Mucosa of stomach (tissue), 1 donor: ENCODE results near the gene CCDC51.

Experiments
- H3K27me3 ChIP-seq: one replicate; pipeline ENCODE4 v1.7.0; 2013; ENCODE audit warnings: mild to moderate bottlenecking, low read length; ENCODE audit not compliant: control insufficient read depth, insufficient read depth
- H3K36me3 ChIP-seq: one replicate; pipeline ENCODE4 v1.7.0; 2013; ENCODE audit warnings: low read length; ENCODE audit not compliant: control insufficient read depth, insufficient read depth
- H3K4me1 ChIP-seq: one replicate; pipeline ENCODE4 v1.7.0; 2013; ENCODE audit warnings: mild to moderate bottlenecking, low read length; ENCODE audit not compliant: control insufficient read depth, insufficient read depth
- H3K4me3 ChIP-seq: one replicate; pipeline ENCODE4 v1.7.0; 2013; ENCODE audit warnings: low read length
- H3K9ac ChIP-seq: one replicate; pipeline ENCODE4 v1.7.0; 2013; ENCODE audit warnings: mild to moderate bottlenecking, low read length, moderate library complexity
- H3K9me3 ChIP-seq: one replicate; pipeline ENCODE4 v1.7.0; 2013; ENCODE audit warnings: mild to moderate bottlenecking, low read length, moderate library complexity; ENCODE audit not compliant: control insufficient read depth
- donor health status: Pancreatic carcinoma.

Gene CCDC51

DNA sequence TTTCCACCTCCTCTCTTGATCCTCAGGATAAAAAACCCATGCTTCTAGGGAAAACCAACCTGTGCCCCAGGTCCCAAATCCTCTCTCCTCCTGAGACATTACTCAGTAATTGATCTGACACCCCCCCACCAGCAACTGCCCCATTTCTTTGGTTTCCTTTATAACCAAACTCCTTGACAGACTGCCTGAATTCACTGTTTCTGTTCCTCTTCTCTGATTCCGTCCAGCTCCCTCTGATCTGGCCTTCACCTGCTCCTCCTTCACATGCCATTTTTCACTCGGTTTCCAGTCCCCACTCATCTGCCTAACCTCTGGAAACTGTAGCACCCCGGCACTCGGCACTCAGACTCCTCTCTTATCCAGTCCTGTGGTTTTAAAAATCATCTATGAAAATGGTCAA lies 2.1 kb downstream of the CCDC51 start:
- Histone ChIP-seq H3K4me1 (peaks cover 37% of the 10 kb centered on the region), H3K36me3 (no peaks in the 10 kb centered on the region), H3K27me3 (no peaks in the 10 kb centered on the region), H3K4me3 (no peak overlapping the region), H3K9me3 (no peaks in the 10 kb centered on the region), H3K9ac (no peak overlapping the region)

DNA sequence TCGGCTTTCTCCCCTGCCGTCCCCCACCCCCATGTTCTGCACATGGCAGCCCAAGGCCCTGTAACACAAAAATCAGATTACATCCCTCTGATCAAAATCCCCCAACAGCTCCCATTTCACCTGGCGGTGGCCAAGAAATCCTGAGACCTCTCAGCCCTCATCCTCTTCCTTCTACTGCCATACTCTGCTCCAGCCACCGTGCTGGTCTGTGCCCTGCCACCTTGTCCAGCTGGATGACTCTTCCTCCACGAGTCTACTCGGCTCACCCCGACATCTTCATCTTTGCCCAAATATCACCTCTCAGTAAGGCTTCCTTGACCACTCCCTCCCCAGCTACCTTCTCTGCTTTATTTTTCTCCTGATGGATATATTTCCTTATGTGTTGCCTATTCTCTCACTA lies 3.1 kb downstream of the CCDC51 start:
- H3K27me3 ChIP-seq: no peaks in the 10 kb centered on the region
- H3K4me3 ChIP-seq: no peak overlapping the region
- no peaks in the 10 kb centered on the region for H3K36me3 ChIP-seq
- no peak overlapping the region for H3K9ac ChIP-seq
- peaks cover 39% of the 10 kb centered on the region for H3K4me1 ChIP-seq
- H3K9me3 ChIP-seq: no peaks in the 10 kb centered on the region

DNA sequence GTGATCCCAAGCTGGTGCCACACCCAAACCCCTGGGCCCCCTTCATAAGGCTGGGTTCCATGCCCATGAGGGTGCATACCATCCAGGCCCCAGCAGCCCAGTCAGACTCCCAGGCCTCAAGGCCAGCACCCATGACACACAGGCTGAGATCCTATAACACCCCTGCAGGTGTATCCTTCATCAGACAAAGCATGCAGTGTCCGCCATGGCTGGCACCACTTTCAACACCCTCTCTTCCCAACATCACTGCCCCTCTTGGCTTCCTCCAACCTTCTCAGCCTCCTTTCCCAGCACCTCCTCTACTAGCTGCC lies 3.5 kb downstream of the CCDC51 start:
- Histone ChIP-seq H3K36me3 (no peaks in the 10 kb centered on the region), H3K9ac (no peak overlapping the region), H3K9me3 (no peaks in the 10 kb centered on the region), H3K27me3 (no peaks in the 10 kb centered on the region), H3K4me1 (peaks cover 35% of the 10 kb centered on the region), H3K4me3 (no peak overlapping the region)

DNA sequence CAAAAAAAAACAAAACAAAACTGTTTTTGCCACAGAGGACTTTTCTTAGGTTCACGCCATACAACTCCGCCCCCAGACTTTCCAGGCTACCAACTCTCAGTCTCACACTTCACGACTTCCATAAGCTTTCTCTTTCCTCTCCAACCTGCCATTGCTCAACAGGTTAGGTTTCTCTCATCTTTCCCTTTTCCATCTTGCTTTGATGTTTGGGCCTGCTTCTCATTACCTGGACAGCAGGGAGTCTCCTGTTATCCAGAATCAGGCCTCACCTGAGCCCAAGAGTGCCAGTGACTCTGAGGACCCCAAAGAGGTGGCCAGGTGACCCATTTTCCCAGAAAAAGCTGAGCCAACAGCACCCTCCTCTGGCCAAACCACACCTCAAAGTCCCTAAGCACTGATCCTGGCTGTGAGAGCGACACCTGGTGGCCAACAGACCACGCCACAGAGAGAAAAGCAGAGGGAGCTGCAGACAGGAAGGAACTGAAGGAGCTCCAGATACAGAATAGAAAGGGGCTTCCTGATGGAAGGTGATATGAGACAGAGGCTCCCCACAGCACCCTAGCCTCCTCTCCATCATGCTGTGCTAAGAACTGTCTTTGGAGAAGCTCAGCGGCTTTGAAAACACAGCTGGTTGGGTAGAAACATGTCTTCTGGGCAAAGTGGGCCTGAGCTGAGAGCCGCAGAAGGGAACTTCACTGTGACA lies 4.0 kb downstream of the CCDC51 start:
- Histone ChIP-seq H3K4me3 (no peak overlapping the region), H3K36me3 (no peaks in the 10 kb centered on the region), H3K9ac (peak overlapping the region; percentile 29), H3K27me3 (no peaks in the 10 kb centered on the region), H3K4me1 (peaks cover 36% of the 10 kb centered on the region), H3K9me3 (no peaks in the 10 kb centered on the region)

- H3K9me3 ChIP-seq: no peaks in the 10 kb centered on the region
- H3K27me3 ChIP-seq: no peaks in the 10 kb centered on the region
- no peak overlapping the region for H3K9ac ChIP-seq
- no peak overlapping the region for H3K4me3 ChIP-seq
- no peaks in the 10 kb centered on the region for H3K36me3 ChIP-seq
- H3K4me1 ChIP-seq: peaks cover 43% of the 10 kb centered on the region
Observed at GRCh38 chr3:48435223-48435595, 4.7 kb downstream of the CCDC51 start.

- Histone ChIP-seq H3K4me3 (no peak overlapping the region), H3K4me1 (peaks cover 48% of the 10 kb centered on the region), H3K9ac (no peak overlapping the region)
Observed at GRCh38 chr3:48434591-48435222, 5.2 kb downstream of the CCDC51 start.

GRCh38 chr3:48433472-48434118 lies 6.3 kb downstream of the CCDC51 start:
- Histone ChIP-seq H3K27me3 (no peaks in the 10 kb centered on the region), H3K9me3 (no peaks in the 10 kb centered on the region), H3K9ac (no peak overlapping the region), H3K4me1 (peaks cover 48% of the 10 kb centered on the region), H3K36me3 (no peaks in the 10 kb centered on the region), H3K4me3 (no peak overlapping the region)

More at GRCh38 chr3:48434591-48435222, 5.2 kb downstream of the CCDC51 start:
- no peaks in the 10 kb centered on the region for H3K36me3 ChIP-seq
- H3K27me3 ChIP-seq: no peaks in the 10 kb centered on the region
- H3K9me3 ChIP-seq: no peaks in the 10 kb centered on the region

- Histone ChIP-seq H3K4me1 (peaks cover 55% of the 10 kb centered on the region), H3K9me3 (no peaks in the 10 kb centered on the region), H3K9ac (no peak overlapping the region), H3K4me3 (no peak overlapping the region), H3K27me3 (no peaks in the 10 kb centered on the region), H3K36me3 (no peaks in the 10 kb centered on the region)
Observed at GRCh38 chr3:48432411-48433371, 7.2 kb downstream of the CCDC51 start.

- Histone ChIP-seq H3K4me1 (peaks cover 68% of the 10 kb centered on the region), H3K27me3 (no peaks in the 10 kb centered on the region), H3K9me3 (no peaks in the 10 kb centered on the region), H3K9ac (peak overlapping the region; percentile 77), H3K36me3 (no peaks in the 10 kb centered on the region), H3K4me3 (no peak overlapping the region)
Observed at GRCh38 chr3:48431224-48432029, 8.5 kb downstream of the CCDC51 start.

GRCh38 chr3:48430708-48431101 lies 9.2 kb downstream of the CCDC51 start:
- H3K9me3 ChIP-seq: no peaks in the 10 kb centered on the region
- H3K4me3 ChIP-seq: peak overlapping the region; percentile 40
- H3K4me1 ChIP-seq: peaks cover 67% of the 10 kb centered on the region
- H3K27me3 ChIP-seq: no peaks in the 10 kb centered on the region
- peak overlapping the region; percentile 77 for H3K9ac ChIP-seq
- H3K36me3 ChIP-seq: no peaks in the 10 kb centered on the region

DNA sequence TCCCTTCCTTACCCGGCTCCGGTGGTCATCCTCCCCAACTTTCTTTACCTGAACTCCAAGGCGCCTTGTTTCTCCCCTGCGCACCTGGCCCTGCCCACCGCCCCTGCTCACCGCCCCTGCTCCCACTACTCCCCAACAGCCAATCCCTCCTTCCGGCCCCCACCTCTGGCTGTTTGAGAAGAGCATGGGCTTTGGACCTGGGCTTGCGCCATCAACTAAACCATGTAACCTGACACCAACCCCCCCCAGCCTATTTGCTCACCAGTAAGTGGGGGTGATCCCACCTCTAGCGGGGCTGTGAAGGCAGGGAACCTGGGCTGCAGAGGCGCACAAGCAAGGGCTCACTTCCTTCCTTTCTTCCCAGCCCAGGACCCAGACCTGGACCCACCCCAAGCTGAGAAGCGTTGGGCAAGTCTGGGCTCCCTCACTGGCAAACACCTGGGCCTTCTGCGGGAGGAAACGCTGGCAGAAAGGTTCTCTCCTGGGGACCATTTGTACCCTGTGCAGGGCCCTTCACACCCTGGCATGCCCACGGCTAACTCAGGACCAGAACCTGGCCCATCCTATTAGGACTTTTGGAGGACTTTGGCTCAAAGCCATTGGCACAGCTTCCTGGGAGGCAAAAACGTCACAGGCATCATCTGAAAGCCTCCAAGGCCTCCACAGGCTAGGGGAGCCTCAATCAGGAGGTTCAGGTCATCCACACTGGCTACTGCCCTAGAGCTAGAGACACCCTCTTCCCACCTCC lies 9.8 kb downstream of the CCDC51 start, which contains the start of gene PLXNB1:
PLXNB1 (minus strand) TSS at position 127 of the 748 bp plus-strand sequence. CDS start 5,475 bp downstream, outside the sequence.
- Histone ChIP-seq H3K27me3 (no peaks in the 10 kb centered on the region), H3K4me3 (peak within 1 kb of the TSS; percentile 40), H3K9me3 (no peaks in the 10 kb centered on the region), H3K4me1 (peaks cover 72% of the 10 kb centered on the region), H3K9ac (peak within 1 kb of the TSS; percentile 77), H3K36me3 (no peaks in the 10 kb centered on the region)
